Aorta (tissue), 5 donors: Measurements from ENCODE around the gene CMIP. TPM values are rescaled to one million over a fixed set of nuclear protein-coding genes. Genes with fewer than 3 reads are reported as not detected.

Experiments used
- ATAC-seq: fragments of 200-7000 bp; cut with Tn5 transposase; one replicate; pipeline ENCODE4 v1.9.1; 2022; ENCODE audit warnings: moderate library complexity; ENCODE audit not compliant: low FRiP score
- DNase-seq, 2 donors: peaks; one replicate each; pipeline ENCODE4 v3.0.0-alpha.2; 2020
- H3K27ac ChIP-seq, 2 donors: one replicate each; pipeline ENCODE4 v1.5.1; 2013; ENCODE audit warnings: low read length in 2 of 2, mild to moderate bottlenecking in 2 of 2, moderate library complexity in 2 of 2, control low read depth in 1 of 2, inconsistent platforms in 1 of 2, low read depth in 1 of 2
- H3K27me3 ChIP-seq, 2 donors: one replicate each; pipeline ENCODE4 v1.6.1; 2013; ENCODE audit warnings: control low read depth in 1 of 2, low read length in 1 of 2, mild to moderate bottlenecking in 1 of 2, moderate library complexity in 1 of 2; ENCODE audit not compliant: insufficient read depth in 2 of 2, control insufficient read depth in 1 of 2
- H3K36me3 ChIP-seq, 2 donors: one replicate each; pipeline ENCODE4 v1.6.1; 2013; ENCODE audit warnings: control low read depth in 1 of 2, low read length in 1 of 2, mild to moderate bottlenecking in 1 of 2; ENCODE audit not compliant: insufficient read depth in 2 of 2, control insufficient read depth in 1 of 2
- H3K4me1 ChIP-seq, 2 donors: one replicate each; pipeline ENCODE4 v1.6.1; 2013; ENCODE audit warnings: low read length in 2 of 2, control low read depth in 1 of 2, mild to moderate bottlenecking in 1 of 2, moderate library complexity in 1 of 2; ENCODE audit not compliant: insufficient read depth in 2 of 2, control insufficient read depth in 1 of 2
- H3K4me3 ChIP-seq, 2 donors: one replicate each; pipeline ENCODE4 v1.5.1; 2013; ENCODE audit warnings: low read length in 2 of 2, control low read depth in 1 of 2, mild to moderate bottlenecking in 1 of 2
- H3K9me3 ChIP-seq: one replicate; pipeline ENCODE4 v1.6.1; 2013; ENCODE audit warnings: mild to moderate bottlenecking, low read length; ENCODE audit not compliant: control insufficient read depth
- WGBS, 2 donors: extraction: QIAGEN DNeasy Blood & Tissue Kit; methylation state at CpG; one replicate each; pipeline ENCODE4 v1.1.7; 2013; 5-methylcytosine and 5-hydroxymethylcytosine counted together
- intact Hi-C, 2 donors: fragments of 100-400 bp; cut with DNase I; formaldehyde crosslinking; loops; one replicate each; pipeline versions ENCODE4 v1.14.2 to v1.15.0; 2022
- polyA plus RNA-seq, 2 donors: library from polyadenylated mRNA; stranded (reverse); fragments of 200-250 nt; gene quantifications; one replicate each; pipeline ENCODE4 v1.2.3, GENCODE V29; 2013
- total RNA-seq, 2 donors: library from RNA; stranded (reverse); fragmentation: NEBNext Ultra II Directional; extraction: Animal tissue kit (Norgen Biotek cat#: 25700); gene quantifications; one replicate each; pipeline ENCODE4 v1.2.1, GENCODE V29; 2021
- donor health status: healthy with polysubstance abuse.
- donor health status: Bipolar disorder and iron deficiency.
- donor health status: DM: no; HTN: no; CAD: no.
- donor health status: DM: no; HTN: no; CAD: no.
- donor health status: DM: yes; HTN: yes; CAD: no.

CMIP gene
- total and polyA plus RNA-seq, 4 donors, result 2.4 to 96.3 (median 27.9) TPM

DNA sequence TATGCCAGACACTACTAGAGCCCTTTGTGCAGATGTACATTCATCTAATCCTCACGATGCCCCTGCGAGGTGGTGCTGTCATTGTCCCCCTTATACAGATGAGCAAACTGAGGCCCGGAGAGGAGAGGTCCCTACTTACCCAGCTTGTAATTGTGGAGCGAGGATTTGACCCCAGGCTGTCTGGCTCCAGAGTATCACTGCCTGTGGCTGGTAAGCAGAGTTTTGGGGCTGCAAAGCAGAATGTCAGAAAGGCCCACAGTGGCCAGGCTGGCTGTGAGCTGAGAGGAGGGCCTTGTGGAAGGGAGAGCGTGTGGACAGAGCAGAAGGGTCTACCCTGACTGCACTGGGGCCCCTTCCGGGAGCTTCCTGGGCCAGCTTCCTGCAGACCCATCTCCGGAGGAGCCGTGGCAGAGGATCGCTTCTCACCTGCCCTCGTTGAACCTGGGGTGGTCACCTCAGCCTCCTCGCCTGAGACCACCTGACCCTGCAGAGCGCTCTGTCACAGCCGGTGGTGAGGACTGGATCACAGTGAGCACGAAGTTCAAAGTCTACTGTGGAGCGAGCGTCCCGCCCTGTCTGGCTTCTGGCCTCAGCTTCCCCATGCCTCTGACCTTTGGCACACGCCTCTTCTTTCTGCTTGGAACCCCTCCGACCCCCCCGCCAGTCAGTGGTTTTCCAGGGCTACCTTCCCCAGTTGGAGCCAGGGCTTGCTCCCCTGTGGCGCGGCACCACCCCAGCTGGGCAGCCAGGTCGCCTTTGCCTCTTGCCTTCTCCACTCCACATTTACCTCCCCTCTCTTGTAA is 12.1 kb downstream of the CMIP start:
- no peak overlapping the region for H3K27ac ChIP-seq
- H3K4me1 ChIP-seq, result no peaks in the 10 kb centered on the region
- H3K27me3 ChIP-seq, result no peaks in the 10 kb centered on the region
- WGBS, 2 donors, result 93 to 95% methylated on average over 22 to 23 of the region's 23 CpGs
- intact Hi-C loops, result no loop called here
- ATAC-seq (no peak), DNase-seq (no peak)
- H3K4me3 ChIP-seq, result no peak overlapping the region
- no peaks in the 10 kb centered on the region for H3K36me3 ChIP-seq
- H3K9me3 ChIP-seq, result no peaks in the 10 kb centered on the region

DNA sequence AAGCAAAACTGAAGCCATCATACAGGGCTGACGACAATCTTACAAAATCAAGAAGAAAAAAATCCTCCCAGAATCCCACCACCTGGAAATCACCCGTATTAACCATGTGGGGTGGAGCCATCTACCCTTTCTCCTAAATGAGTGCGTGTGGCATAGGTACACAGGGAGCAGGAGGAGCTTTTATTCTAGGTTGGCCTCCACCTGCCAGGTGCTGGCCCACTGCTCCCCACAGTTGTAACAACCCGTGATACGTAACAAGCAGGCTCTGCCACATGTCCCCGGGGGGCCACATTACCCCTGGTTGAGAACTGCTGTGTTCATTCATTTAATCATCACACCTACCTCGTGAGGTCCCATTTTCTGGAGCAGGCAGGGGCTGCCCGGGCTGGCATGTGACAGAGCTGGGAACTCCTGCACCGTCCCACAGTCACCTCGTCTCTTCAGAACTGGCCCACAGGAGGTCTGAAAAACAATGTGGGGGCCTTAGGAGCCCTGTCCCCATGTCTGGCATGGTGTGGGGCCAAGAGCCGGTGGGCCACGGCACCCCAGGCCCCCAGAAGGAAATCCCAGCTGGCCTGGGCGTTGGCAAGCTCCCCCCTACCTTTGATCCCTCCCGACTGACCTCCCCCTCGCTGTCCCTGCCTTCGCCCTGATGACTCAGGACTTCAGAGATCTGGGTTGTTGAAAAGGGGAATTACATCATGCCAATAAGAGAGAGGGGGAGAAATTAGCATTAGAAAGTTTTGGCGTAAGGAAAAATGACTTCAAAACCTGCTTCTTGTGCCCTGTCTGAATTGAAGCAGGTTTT is 12.9 kb downstream of the CMIP start:
- WGBS, 2 donors, result 73 to 81% methylated on average over 17 of the region's 17 CpGs

DNA sequence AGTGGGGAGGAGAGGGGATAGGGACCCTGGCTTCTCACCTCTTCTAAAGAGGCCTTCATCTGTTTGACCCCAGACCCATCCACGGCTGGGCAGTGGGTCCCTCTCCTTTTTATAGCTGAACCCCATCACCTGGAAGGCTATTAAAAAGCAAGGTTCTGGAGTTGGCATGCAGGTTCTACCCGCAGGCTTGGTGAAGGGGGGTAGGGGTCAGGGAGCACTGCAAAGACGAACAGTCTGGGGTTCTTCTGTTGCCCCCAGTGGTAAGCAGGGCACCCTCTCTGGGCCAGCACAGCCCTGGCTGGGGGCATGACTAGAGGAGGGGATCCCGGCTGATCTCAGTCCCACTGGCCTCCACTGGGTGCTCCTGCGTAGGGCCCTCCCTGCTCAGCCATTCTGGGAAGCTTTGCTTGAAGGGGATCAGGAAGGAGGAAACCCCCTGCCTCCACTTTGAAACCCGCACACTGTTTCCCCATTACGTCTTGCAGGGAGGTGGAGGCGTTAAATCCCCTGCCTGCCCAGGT is 13.6 kb downstream of the CMIP start:
- Histone ChIP-seq H3K36me3 (no peaks in the 10 kb centered on the region), H3K27ac (no peak overlapping the region), H3K4me3 (no peak overlapping the region), H3K9me3 (no peaks in the 10 kb centered on the region), H3K4me1 (no peaks in the 10 kb centered on the region), H3K27me3 (no peaks in the 10 kb centered on the region)
- intact Hi-C loops, result no loop called here
- ATAC-seq (no peak), DNase-seq (no peak)
- 90 to 98% methylated on average over 8 of the region's 8 CpGs for WGBS, 2 donors

More for the DNA sequence above, 12.9 kb downstream of the CMIP start:
- H3K27me3 ChIP-seq, result no peaks in the 10 kb centered on the region
- peak; percentile 40 for ATAC-seq
- no peaks in the 10 kb centered on the region for H3K9me3 ChIP-seq
- intact Hi-C loops, result no loop called here
- H3K4me1 ChIP-seq, result no peaks in the 10 kb centered on the region
- DNase-seq, result no peak
- H3K36me3 ChIP-seq, result no peaks in the 10 kb centered on the region
- no peak overlapping the region for H3K4me3 ChIP-seq
- no peak overlapping the region for H3K27ac ChIP-seq

DNA sequence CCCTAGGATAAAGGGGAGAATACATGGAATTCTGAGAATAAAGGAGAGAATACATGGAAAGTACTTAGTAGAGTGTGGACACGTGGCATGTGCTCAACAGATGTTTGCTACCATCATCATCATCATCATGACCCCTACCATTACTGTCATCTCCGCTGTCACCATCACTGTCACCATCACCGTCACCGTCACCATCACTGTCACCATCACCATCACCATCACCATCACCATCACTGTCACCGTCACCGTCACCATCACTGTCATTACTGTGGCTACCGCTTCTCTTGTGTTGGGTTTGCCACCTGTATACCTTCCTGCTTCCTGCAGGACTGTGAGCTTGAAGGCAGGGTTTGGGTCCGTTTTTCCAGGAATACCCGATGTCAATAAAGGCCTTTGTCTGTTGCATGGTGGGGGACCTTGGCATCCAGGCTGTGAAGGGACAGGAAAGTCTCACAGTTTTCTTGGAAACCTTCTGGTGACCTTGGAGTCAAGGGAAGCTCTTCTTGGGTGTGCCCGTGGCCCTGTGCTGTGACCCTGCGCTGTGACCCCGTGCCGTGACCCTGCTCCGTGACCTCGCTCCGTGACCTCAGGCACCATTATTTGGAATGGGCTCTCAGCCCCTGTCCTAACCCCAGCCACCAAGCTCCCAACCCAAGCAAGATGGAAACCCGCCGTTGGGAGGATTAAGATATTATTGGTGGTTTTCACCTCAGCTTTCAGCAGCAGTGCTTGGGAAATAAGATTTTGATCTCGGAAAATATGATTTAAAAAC is 14.4 kb downstream of the CMIP start:
- Histone ChIP-seq H3K27me3 (no peaks in the 10 kb centered on the region), H3K9me3 (no peaks in the 10 kb centered on the region), H3K4me1 (no peaks in the 10 kb centered on the region), H3K4me3 (no peak overlapping the region), H3K27ac (no peak overlapping the region), H3K36me3 (no peaks in the 10 kb centered on the region)
- intact Hi-C loops, result no loop called here
- ATAC-seq, result no peak
- no peak for DNase-seq
- WGBS, 2 donors, result 90 to 93% methylated on average over 19 of the region's 19 CpGs

DNA sequence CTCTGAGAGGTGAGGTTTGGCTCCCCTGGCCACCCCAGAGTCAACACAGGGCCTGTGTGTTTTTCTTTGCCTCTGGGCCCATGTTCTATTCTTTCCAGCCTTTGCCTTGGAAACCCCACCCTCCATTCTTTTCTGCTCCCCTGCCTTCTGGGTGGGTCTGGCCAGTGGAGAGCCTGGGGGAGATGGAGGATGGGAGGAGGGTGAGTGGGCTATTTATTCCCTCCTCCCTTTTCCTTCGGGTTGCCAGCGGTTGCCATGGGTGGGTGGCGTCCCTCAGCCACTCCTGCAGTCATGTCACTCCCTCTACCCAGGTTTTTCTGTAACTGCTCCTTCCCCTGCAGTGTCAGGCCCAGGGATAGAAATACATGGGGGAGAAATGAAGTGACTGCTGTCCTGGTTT is 15.5 kb downstream of the CMIP start:
- intact Hi-C loops, result no loop called here
- 89 to 96% methylated on average over 3 of the region's 3 CpGs for WGBS, 2 donors
- H3K27me3 ChIP-seq, result no peaks in the 10 kb centered on the region
- no peak for ATAC-seq
- no peak overlapping the region for H3K4me3 ChIP-seq
- no peaks in the 10 kb centered on the region for H3K4me1 ChIP-seq
- no peaks in the 10 kb centered on the region for H3K36me3 ChIP-seq
- no peak for DNase-seq
- no peak overlapping the region for H3K27ac ChIP-seq
- no peaks in the 10 kb centered on the region for H3K9me3 ChIP-seq

DNA sequence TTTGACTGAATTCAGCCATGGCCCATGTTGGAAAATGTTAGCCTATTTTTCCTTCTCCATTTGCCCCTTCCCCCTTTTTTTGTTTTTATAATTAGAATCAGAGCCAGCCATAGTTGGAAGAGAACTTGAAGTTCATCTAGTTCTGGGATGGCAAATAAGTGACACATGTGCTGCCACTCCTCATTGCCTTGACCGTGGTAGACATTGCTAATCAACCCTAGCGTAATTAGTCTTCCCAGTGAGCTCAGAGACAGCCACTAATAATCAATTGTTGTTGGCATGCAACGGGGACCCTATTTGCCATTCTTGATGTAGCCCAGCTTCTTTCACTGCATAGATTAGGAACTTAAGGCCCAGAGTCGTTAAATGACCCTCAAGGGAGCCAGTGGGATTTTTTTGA is 16.6 kb downstream of the CMIP start:
- no peaks in the 10 kb centered on the region for H3K4me1 ChIP-seq
- no peaks in the 10 kb centered on the region for H3K27me3 ChIP-seq
- 96 to 98% methylated on average over 4 of the region's 4 CpGs for WGBS, 2 donors
- no peak overlapping the region for H3K4me3 ChIP-seq
- H3K36me3 ChIP-seq, result no peaks in the 10 kb centered on the region
- ATAC-seq (no peak), DNase-seq (no peak)
- no peaks in the 10 kb centered on the region for H3K9me3 ChIP-seq
- intact Hi-C loops, result no loop called here
- H3K27ac ChIP-seq, result no peak overlapping the region

DNA sequence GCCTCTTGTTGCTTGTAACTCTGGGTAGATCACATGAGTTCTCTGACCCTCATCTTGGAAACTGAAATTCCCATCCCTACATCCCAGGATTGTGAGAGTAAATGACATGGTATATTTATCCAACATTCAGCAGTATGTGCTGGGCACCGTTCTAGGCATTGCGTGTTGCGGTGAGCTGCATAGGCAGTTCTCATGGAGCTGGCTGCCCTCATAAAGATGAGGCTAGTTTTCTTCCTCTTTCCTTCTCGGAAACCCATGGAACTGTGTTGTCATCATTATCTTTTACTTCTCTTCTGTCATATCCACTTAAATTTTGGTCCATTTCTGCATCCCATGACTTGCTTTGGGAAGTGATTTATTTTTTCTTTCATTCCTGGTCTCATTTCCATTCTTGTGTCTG is 17.2 kb downstream of the CMIP start:
- intact Hi-C loops, result no loop called here
- no peaks in the 10 kb centered on the region for H3K27me3 ChIP-seq
- no peaks in the 10 kb centered on the region for H3K4me1 ChIP-seq
- WGBS, 2 donors, result 91 to 94% methylated on average over 4 of the region's 4 CpGs
- no peak overlapping the region for H3K27ac ChIP-seq
- no peaks in the 10 kb centered on the region for H3K36me3 ChIP-seq
- H3K4me3 ChIP-seq, result no peak overlapping the region
- no peaks in the 10 kb centered on the region for H3K9me3 ChIP-seq
- DNase-seq (no peak), ATAC-seq (no peak)

DNA sequence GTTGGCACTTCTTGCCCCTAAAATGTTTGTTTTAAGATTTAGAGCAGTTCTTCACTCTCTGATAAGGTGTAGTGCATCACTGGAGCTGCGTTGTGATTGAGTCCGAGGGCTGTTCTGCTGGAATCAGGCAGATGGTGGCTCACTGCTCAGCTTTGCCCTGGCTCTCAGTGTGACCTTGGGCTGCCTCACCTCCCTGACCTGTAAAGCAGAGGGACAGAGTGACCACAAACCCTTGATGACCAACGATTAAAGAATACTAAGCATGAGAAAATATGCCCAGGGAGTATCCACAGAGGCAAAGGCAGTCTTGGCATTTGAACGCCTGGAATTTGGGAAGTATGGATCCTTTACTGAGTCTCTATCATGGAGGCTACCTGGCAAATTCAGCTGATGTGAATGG is 18.1 kb downstream of the CMIP start:
- Histone ChIP-seq H3K36me3 (no peaks in the 10 kb centered on the region), H3K4me1 (no peaks in the 10 kb centered on the region), H3K27ac (no peak overlapping the region), H3K27me3 (no peaks in the 10 kb centered on the region), H3K9me3 (no peaks in the 10 kb centered on the region), H3K4me3 (no peak overlapping the region)
- DNase-seq (no peak), ATAC-seq (no peak)
- WGBS, 2 donors, result 89 to 90% methylated on average over 4 of the region's 4 CpGs
- intact Hi-C loops, result no loop called here
